ENCODE results near the gene ATP2B2.

ATP2B2 gene

DNA sequence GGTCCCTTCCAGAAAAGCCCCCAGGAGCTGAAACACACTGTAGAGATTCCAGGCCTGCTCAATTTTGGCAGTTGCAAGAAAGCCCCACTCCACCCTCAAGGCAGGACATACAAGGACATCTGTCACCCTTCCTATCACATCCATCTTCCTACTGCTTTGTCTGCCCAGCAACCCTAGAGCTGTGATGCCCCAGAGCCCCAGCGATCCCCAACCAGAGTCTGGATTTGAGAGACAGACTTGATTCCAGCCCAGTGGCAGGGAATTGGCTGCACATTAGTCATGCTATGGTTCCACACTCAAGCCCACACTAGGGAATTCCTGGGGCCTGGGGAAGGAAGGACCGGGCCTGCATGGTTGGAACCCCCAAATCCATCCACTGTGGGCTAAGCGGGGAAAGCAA lies 56.8 kb downstream of the ATP2B2 start:
- no peaks in the 10 kb centered on the region for H3K4me1 ChIP-seq (ENCODE audit: control insufficient read depth in 1 of 2, insufficient read depth in 2 of 2, low read length in 2 of 2)
- H3K4me2 ChIP-seq (ENCODE audit: low read length) = no peak overlapping the region
- no peak overlapping the region for H3K14ac ChIP-seq (ENCODE audit: low read length)
- H3K27me3 ChIP-seq (ENCODE audit: insufficient read depth, low read length) = no peaks in the 10 kb centered on the region
- H4K12ac ChIP-seq (ENCODE audit: low read depth, low read length) = no peak overlapping the region
- H2BK120ac ChIP-seq (ENCODE audit: insufficient read depth, low read length, poor library complexity) = no peak overlapping the region
- H2AFZ ChIP-seq (ENCODE audit: insufficient read depth, low read length, poor library complexity) = no peak overlapping the region
- H3K9me3 ChIP-seq (ENCODE audit: insufficient read depth, low read depth, low read length) = no peaks in the 10 kb centered on the region
- H2AK5ac ChIP-seq (ENCODE audit: low read length) = no peak overlapping the region
- H3K23ac ChIP-seq (ENCODE audit: low read length) = no peak overlapping the region
- H3K27ac ChIP-seq (ENCODE audit: low read depth, low read length) = no peak overlapping the region
- no peak overlapping the region for H3K18ac ChIP-seq (ENCODE audit: low read length)
- WGBS (ENCODE audit: extremely low coverage, insufficient coverage, insufficient read length) = no CpG with 5 or more reads among the region's 3 CpGs
- no peak for DNase-seq
- H2BK5ac ChIP-seq (ENCODE audit: low read depth, low read length, poor library complexity) = no peak overlapping the region
- H3K79me2 ChIP-seq (ENCODE audit: control insufficient read depth, insufficient read depth, low read length, poor library complexity) = no peaks in the 10 kb centered on the region
- no peak overlapping the region for H4K8ac ChIP-seq (ENCODE audit: low read depth, low read length)
- no peak overlapping the region for H3K9ac ChIP-seq (ENCODE audit: low read length)
- H4K91ac ChIP-seq (ENCODE audit: low read depth, low read length) = no peak overlapping the region
- H3K79me1 ChIP-seq (ENCODE audit: low read length) = no peaks in the 10 kb centered on the region
- H3K36me3 ChIP-seq (ENCODE audit: control insufficient read depth in 1 of 2, insufficient read depth in 2 of 2, low read length in 2 of 2) = no peaks in the 10 kb centered on the region
- H2BK12ac ChIP-seq (ENCODE audit: low read length) = no peak overlapping the region
- no peak overlapping the region for H3K4me3 ChIP-seq (ENCODE audit: low read depth, low read length)
- no peak overlapping the region for H3K4ac ChIP-seq (ENCODE audit: low read depth, low read length)

DNA sequence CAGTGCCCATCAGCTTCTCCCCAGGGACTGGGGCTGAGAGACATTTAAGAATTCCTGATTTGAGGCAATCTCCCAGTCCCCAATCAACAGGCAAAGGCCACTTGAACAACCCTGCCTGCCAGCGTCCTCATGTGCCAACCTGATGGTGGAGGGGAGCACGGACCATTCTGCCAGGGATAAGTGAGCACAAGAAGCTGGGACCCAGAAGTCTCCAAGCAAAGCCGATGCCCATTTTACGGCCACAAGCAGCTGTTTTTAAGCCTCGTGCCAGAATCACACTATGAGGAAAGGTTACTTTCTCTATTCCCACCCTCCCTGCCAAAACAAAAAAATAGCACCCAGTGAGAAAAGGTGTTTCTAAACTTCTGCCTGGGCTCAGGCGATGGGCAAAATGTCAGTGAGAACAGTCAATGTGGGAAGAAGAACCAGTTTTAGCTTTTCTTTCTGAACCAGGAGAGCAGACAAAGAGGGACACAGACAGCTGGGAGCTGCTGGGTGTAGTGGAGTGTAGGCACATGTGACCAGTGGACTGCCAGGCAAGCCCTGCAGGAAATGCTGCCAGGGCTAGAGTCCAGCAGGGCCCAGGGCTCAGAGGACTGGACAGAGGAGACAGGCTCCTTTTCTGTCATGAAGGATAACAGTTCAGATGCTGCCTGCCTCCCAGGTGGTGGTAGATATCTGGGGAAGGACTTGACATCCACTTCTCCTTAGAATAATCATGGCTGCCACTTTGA lies 57.7 kb downstream of the ATP2B2 start:
- Histone ChIP-seq H2BK120ac (ENCODE audit: insufficient read depth, low read length, poor library complexity) (no peak overlapping the region), H3K4ac (ENCODE audit: low read depth, low read length) (no peak overlapping the region), H3K14ac (ENCODE audit: low read length) (no peak overlapping the region), H3K9ac (ENCODE audit: low read length) (no peak overlapping the region), H2BK12ac (ENCODE audit: low read length) (no peak overlapping the region), H4K8ac (ENCODE audit: low read depth, low read length) (no peak overlapping the region), H3K4me1 (ENCODE audit: control insufficient read depth in 1 of 2, insufficient read depth in 2 of 2, low read length in 2 of 2) (no peaks in the 10 kb centered on the region), H3K79me2 (ENCODE audit: control insufficient read depth, insufficient read depth, low read length, poor library complexity) (no peaks in the 10 kb centered on the region), H4K91ac (ENCODE audit: low read depth, low read length) (no peak overlapping the region), H3K23ac (ENCODE audit: low read length) (no peak overlapping the region), H3K9me3 (ENCODE audit: insufficient read depth, low read depth, low read length) (no peaks in the 10 kb centered on the region), H2AK5ac (ENCODE audit: low read length) (no peak overlapping the region), H2BK5ac (ENCODE audit: low read depth, low read length, poor library complexity) (no peak overlapping the region), H3K27me3 (ENCODE audit: insufficient read depth, low read length) (no peaks in the 10 kb centered on the region), H3K4me3 (ENCODE audit: low read depth, low read length) (no peak overlapping the region), H4K12ac (ENCODE audit: low read depth, low read length) (no peak overlapping the region), H3K18ac (ENCODE audit: low read length) (no peak overlapping the region), H3K4me2 (ENCODE audit: low read length) (no peak overlapping the region), H3K79me1 (ENCODE audit: low read length) (no peaks in the 10 kb centered on the region), H3K27ac (ENCODE audit: low read depth, low read length) (no peak overlapping the region), H2AFZ (ENCODE audit: insufficient read depth, low read length, poor library complexity) (no peak overlapping the region), H3K36me3 (ENCODE audit: control insufficient read depth in 1 of 2, insufficient read depth in 2 of 2, low read length in 2 of 2) (no peaks in the 10 kb centered on the region)
- WGBS (ENCODE audit: extremely low coverage, insufficient coverage, insufficient read length) = no CpG with 5 or more reads among the region's 6 CpGs
- DNase-seq = no peak

DNA sequence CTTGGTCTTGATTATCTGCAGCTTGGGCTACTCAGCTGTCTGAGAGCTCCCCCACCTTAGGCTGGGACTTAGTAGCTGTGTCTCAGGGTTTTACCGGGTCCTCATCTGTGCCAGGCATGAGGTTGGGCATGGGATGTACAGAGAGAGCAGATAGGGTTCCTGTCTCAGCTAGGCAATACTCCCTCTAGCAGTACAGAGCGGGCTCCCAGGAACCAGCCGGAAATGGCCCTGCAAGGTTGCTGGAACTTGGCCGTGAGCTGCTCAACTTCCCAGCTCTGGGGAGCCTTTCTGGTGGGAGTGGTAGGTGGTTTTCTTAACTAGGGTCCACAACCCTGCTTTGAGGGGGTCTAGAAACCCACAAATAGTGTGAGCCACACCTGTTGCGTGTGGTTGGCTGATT lies 58.3 kb downstream of the ATP2B2 start:
- no CpG with 5 or more reads among the region's 5 CpGs for WGBS (ENCODE audit: extremely low coverage, insufficient coverage, insufficient read length)
- no peak for DNase-seq
- no peaks in the 10 kb centered on the region for H3K27me3 ChIP-seq (ENCODE audit: insufficient read depth, low read length)
- no peak overlapping the region for H3K23ac ChIP-seq (ENCODE audit: low read length)
- no peak overlapping the region for H2AK5ac ChIP-seq (ENCODE audit: low read length)
- no peak overlapping the region for H4K8ac ChIP-seq (ENCODE audit: low read depth, low read length)
- no peaks in the 10 kb centered on the region for H3K4me1 ChIP-seq (ENCODE audit: control insufficient read depth in 1 of 2, insufficient read depth in 2 of 2, low read length in 2 of 2)
- no peak overlapping the region for H4K91ac ChIP-seq (ENCODE audit: low read depth, low read length)
- H2BK5ac ChIP-seq (ENCODE audit: low read depth, low read length, poor library complexity) = no peak overlapping the region
- no peaks in the 10 kb centered on the region for H3K9me3 ChIP-seq (ENCODE audit: insufficient read depth, low read depth, low read length)
- H3K79me1 ChIP-seq (ENCODE audit: low read length) = no peaks in the 10 kb centered on the region
- H2BK120ac ChIP-seq (ENCODE audit: insufficient read depth, low read length, poor library complexity) = no peak overlapping the region
- no peak overlapping the region for H3K4me3 ChIP-seq (ENCODE audit: low read depth, low read length)
- H2BK12ac ChIP-seq (ENCODE audit: low read length) = no peak overlapping the region
- no peak overlapping the region for H3K18ac ChIP-seq (ENCODE audit: low read length)
- H3K14ac ChIP-seq (ENCODE audit: low read length) = no peak overlapping the region
- H3K9ac ChIP-seq (ENCODE audit: low read length) = no peak overlapping the region
- no peaks in the 10 kb centered on the region for H3K36me3 ChIP-seq (ENCODE audit: control insufficient read depth in 1 of 2, insufficient read depth in 2 of 2, low read length in 2 of 2)
- H3K27ac ChIP-seq (ENCODE audit: low read depth, low read length) = no peak overlapping the region
- no peak overlapping the region for H4K12ac ChIP-seq (ENCODE audit: low read depth, low read length)
- H3K4ac ChIP-seq (ENCODE audit: low read depth, low read length) = no peak overlapping the region
- no peaks in the 10 kb centered on the region for H3K79me2 ChIP-seq (ENCODE audit: control insufficient read depth, insufficient read depth, low read length, poor library complexity)
- H2AFZ ChIP-seq (ENCODE audit: insufficient read depth, low read length, poor library complexity) = no peak overlapping the region
- no peak overlapping the region for H3K4me2 ChIP-seq (ENCODE audit: low read length)

DNA sequence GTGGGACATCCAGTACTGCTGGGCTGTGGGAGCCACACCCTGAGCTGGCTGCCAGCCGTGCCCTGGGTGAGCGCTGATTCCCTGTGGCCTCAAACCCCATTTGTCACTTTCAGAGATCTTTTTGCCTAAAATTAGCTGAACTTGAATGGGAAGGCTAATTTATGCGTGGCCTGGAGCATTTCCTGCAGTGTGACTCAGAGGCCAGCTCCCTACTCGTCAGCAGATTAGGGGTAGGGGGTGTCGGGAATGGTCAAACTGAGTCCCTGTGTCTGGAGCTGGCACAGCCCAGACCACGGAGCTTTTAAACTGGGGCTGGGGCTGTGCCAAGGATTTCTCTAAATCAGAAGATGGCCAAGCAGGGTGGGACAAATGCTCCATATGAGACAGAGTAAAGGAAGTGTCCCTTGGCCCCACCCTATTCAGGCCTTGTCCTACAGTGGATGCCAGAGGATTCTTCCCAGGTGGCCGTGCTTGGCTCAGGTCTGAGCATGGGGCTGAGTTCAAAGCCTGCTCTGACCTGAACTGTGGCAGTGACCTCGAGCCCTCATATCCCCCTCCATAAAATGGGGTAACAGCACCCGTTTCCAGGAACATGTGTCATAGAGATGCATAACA lies 59.7 kb downstream of the ATP2B2 start:
- H3K9ac ChIP-seq (ENCODE audit: low read length) = no peak overlapping the region
- H4K12ac ChIP-seq (ENCODE audit: low read depth, low read length) = no peak overlapping the region
- no peak overlapping the region for H2AFZ ChIP-seq (ENCODE audit: insufficient read depth, low read length, poor library complexity)
- H3K4me2 ChIP-seq (ENCODE audit: low read length) = no peak overlapping the region
- no peak overlapping the region for H3K14ac ChIP-seq (ENCODE audit: low read length)
- H2BK120ac ChIP-seq (ENCODE audit: insufficient read depth, low read length, poor library complexity) = no peak overlapping the region
- no peak overlapping the region for H2BK5ac ChIP-seq (ENCODE audit: low read depth, low read length, poor library complexity)
- DNase-seq = no peak
- no peak overlapping the region for H3K4me3 ChIP-seq (ENCODE audit: low read depth, low read length)
- no peak overlapping the region for H3K4ac ChIP-seq (ENCODE audit: low read depth, low read length)
- no peak overlapping the region for H2BK12ac ChIP-seq (ENCODE audit: low read length)
- no peak overlapping the region for H4K8ac ChIP-seq (ENCODE audit: low read depth, low read length)
- H3K27me3 ChIP-seq (ENCODE audit: insufficient read depth, low read length) = no peaks in the 10 kb centered on the region
- no peaks in the 10 kb centered on the region for H3K79me2 ChIP-seq (ENCODE audit: control insufficient read depth, insufficient read depth, low read length, poor library complexity)
- H3K23ac ChIP-seq (ENCODE audit: low read length) = no peak overlapping the region
- H3K18ac ChIP-seq (ENCODE audit: low read length) = no peak overlapping the region
- no peaks in the 10 kb centered on the region for H3K79me1 ChIP-seq (ENCODE audit: low read length)
- no peak overlapping the region for H2AK5ac ChIP-seq (ENCODE audit: low read length)
- no peak overlapping the region for H4K91ac ChIP-seq (ENCODE audit: low read depth, low read length)
- H3K36me3 ChIP-seq (ENCODE audit: control insufficient read depth in 1 of 2, insufficient read depth in 2 of 2, low read length in 2 of 2) = no peaks in the 10 kb centered on the region
- no peaks in the 10 kb centered on the region for H3K9me3 ChIP-seq (ENCODE audit: insufficient read depth, low read depth, low read length)
- no CpG with 5 or more reads among the region's 9 CpGs for WGBS (ENCODE audit: extremely low coverage, insufficient coverage, insufficient read length)
- H3K27ac ChIP-seq (ENCODE audit: low read depth, low read length) = no peak overlapping the region
- H3K4me1 ChIP-seq (ENCODE audit: control insufficient read depth in 1 of 2, insufficient read depth in 2 of 2, low read length in 2 of 2) = no peaks in the 10 kb centered on the region
